Measurements from ENCODE around the gene THOP1. TPM values are rescaled to one million over a fixed set of nuclear protein-coding genes. Genes with fewer than 3 reads are reported as not detected.

THOP1 gene
- total RNA-seq, 4 donors from 2014 or later, result 29.7 to 79.0 (median 58.9) TPM

- Histone ChIP-seq H3K27me3 (no peaks in the 10 kb centered on the region), H3K36me3 (peaks cover 30 to 33% of the 10 kb centered on the region in 2 donors), H3K27ac (no peak overlapping the region), H3K9me3 (no peaks in the 10 kb centered on the region), H3K4me3 (replicated peaks in 1 of 3) (no peak overlapping the region), H3K4me1 (no peaks in the 10 kb centered on the region)
- 95 to 96% methylated on average over 24 to 29 of the region's 34 CpGs for WGBS, 2 donors
- intact Hi-C loops (cut with DNase I), result no loop called here
- TF ChIP-seq CTCF (IDR thresholded peaks at IDR 0.05) (no peak), POLR2A (IDR thresholded peaks at IDR 0.05) (no peak)
- no peak for DNase-seq
Measured at GRCh38 chr19:2811735-2812413, 26.6 kb downstream of the THOP1 start.

GRCh38 chr19:2812414-2813234 is 27.3 kb downstream of the THOP1 start:
- Histone ChIP-seq H3K27ac (no peak overlapping the region), H3K27me3 (no peaks in the 10 kb centered on the region), H3K36me3 (peaks cover 24 to 26% of the 10 kb centered on the region in 2 donors), H3K4me3 (replicated peaks in 1 of 3) (no peak overlapping the region), H3K9me3 (no peaks in the 10 kb centered on the region), H3K4me1 (no peaks in the 10 kb centered on the region)
- 60 to 94% methylated on average over 1 to 14 of the region's 37 CpGs for WGBS, 2 donors
- TF ChIP-seq CTCF (IDR thresholded peaks at IDR 0.05), result no peak
- no peak for TF ChIP-seq POLR2A (IDR thresholded peaks at IDR 0.05)
- intact Hi-C loops (cut with DNase I), result no loop called here
- no peak for DNase-seq

- Histone ChIP-seq H3K4me1 (no peaks in the 10 kb centered on the region), H3K36me3 (peaks cover 15 to 17% of the 10 kb centered on the region in 2 donors), H3K27me3 (no peaks in the 10 kb centered on the region), H3K27ac (no peak overlapping the region), H3K9me3 (no peaks in the 10 kb centered on the region), H3K4me3 (replicated peaks in 1 of 3) (no peak overlapping the region)
- DNase-seq, result no peak
- intact Hi-C loops (cut with DNase I), result no loop called here
- 88 to 90% methylated on average over 19 to 30 of the region's 35 CpGs for WGBS, 2 donors
- TF ChIP-seq CTCF (IDR thresholded peaks at IDR 0.05), result no peak
Measured at GRCh38 chr19:2813235-2814160, 28.2 kb downstream of the THOP1 start.

GRCh38 chr19:2814426-2814825 is 29.1 kb downstream of the THOP1 start:
- no peak overlapping the region for H3K4me3 ChIP-seq (replicated peaks in 1 of 3)
- no peaks in the 10 kb centered on the region for H3K27me3 ChIP-seq
- no peak overlapping the region for H3K27ac ChIP-seq
- DNase-seq, result no peak
- WGBS, 2 donors, result 95% methylated on average over 11 of the region's 11 CpGs
- TF ChIP-seq CTCF (IDR thresholded peaks at IDR 0.05), result no peak
- TF ChIP-seq POLR2A (IDR thresholded peaks at IDR 0.05), result no peak
- H3K9me3 ChIP-seq, result no peaks in the 10 kb centered on the region
- intact Hi-C loops (cut with DNase I), result no loop called here
- H3K36me3 ChIP-seq, result peaks cover 8 to 10% of the 10 kb centered on the region in 2 donors
- no peaks in the 10 kb centered on the region for H3K4me1 ChIP-seq

Measured in thyroid gland (tissue), 4 donors.